Measurements from ENCODE around the gene RTN4IP1.

Gene RTN4IP1

GRCh38 chr6:106535012-106535411 is 94.3 kb downstream of the RTN4IP1 start:
- no peak overlapping the region for H2BK12ac ChIP-seq (ENCODE audit: low read length)
- H2BK120ac ChIP-seq (ENCODE audit: low read depth, low read length) = no peak overlapping the region
- no peak overlapping the region for H2AK5ac ChIP-seq (ENCODE audit: low read depth, low read length)
- no peak overlapping the region for H3K23ac ChIP-seq (ENCODE audit: low read depth, low read length, poor library complexity)
- H3K27me3 ChIP-seq (ENCODE audit: control insufficient read depth in 3 of 3, insufficient read depth in 3 of 3, low read depth in 1 of 3, low read length in 3 of 3) = peaks cover 0 to 26% (median 0%) of the 10 kb centered on the region in 3 experiments
- no peaks in the 10 kb centered on the region for H3K9me3 ChIP-seq (replicated peaks in 1 of 2; ENCODE audit: control insufficient read depth in 2 of 2, insufficient read depth in 1 of 2, low read depth in 1 of 2, low read length in 2 of 2)
- WGBS, 2 donors (ENCODE audit: extremely low coverage in 2 of 2, insufficient read length in 2 of 2, insufficient replicate concordance in 1 of 2) = no CpG with 5 or more reads among the region's 2 CpGs
- no peak overlapping the region for H4K8ac ChIP-seq (ENCODE audit: low read depth, low read length)
- no peak overlapping the region for H3K18ac ChIP-seq (ENCODE audit: low read length)
- H3K27ac ChIP-seq (replicated peaks; ENCODE audit: low read length) = no peak overlapping the region
- H3K4me2 ChIP-seq (ENCODE audit: insufficient read depth, low read length, poor library complexity, severe bottlenecking) = no peak overlapping the region
- no peaks in the 10 kb centered on the region for H3K36me3 ChIP-seq (replicated peaks in 1 of 2; ENCODE audit: control insufficient read depth in 2 of 2, insufficient read depth in 2 of 2, low read length in 2 of 2)
- no peak overlapping the region for H2BK5ac ChIP-seq (ENCODE audit: low read length)
- H3K79me1 ChIP-seq (ENCODE audit: low read depth, low read length) = no peaks in the 10 kb centered on the region
- H3K4me1 ChIP-seq (ENCODE audit: control insufficient read depth in 2 of 2, insufficient read depth in 1 of 2, low read depth in 1 of 2, low read length in 2 of 2) = peaks cover 2% of the 10 kb centered on the region in 2 donors
- H2BK15ac ChIP-seq (ENCODE audit: low read length) = no peak overlapping the region
- H3K9ac ChIP-seq (ENCODE audit: low read depth, low read length, poor library complexity) = no peak overlapping the region
- H4K91ac ChIP-seq (ENCODE audit: low read depth, low read length, poor library complexity) = no peak overlapping the region
- H3K4me3 ChIP-seq (ENCODE audit: low read length in 2 of 2) = no peak overlapping the region
- no peak overlapping the region for H3K14ac ChIP-seq (ENCODE audit: low read length)
- no peak overlapping the region for H3K4ac ChIP-seq (ENCODE audit: low read length)
- no peak overlapping the region for H2AFZ ChIP-seq (ENCODE audit: low read length)
- no peak for DNase-seq (ENCODE audit: low spot score)

GRCh38 chr6:106534564-106534982 is 94.7 kb downstream of the RTN4IP1 start:
- H3K18ac ChIP-seq (ENCODE audit: low read length) = no peak overlapping the region
- H4K91ac ChIP-seq (ENCODE audit: low read depth, low read length, poor library complexity) = no peak overlapping the region
- H2BK15ac ChIP-seq (ENCODE audit: low read length) = no peak overlapping the region
- peaks cover 0 to 26% (median 0%) of the 10 kb centered on the region in 3 experiments for H3K27me3 ChIP-seq (ENCODE audit: control insufficient read depth in 3 of 3, insufficient read depth in 3 of 3, low read depth in 1 of 3, low read length in 3 of 3)
- no peak overlapping the region for H3K23ac ChIP-seq (ENCODE audit: low read depth, low read length, poor library complexity)
- H2BK5ac ChIP-seq (ENCODE audit: low read length) = no peak overlapping the region
- no peaks in the 10 kb centered on the region for H3K36me3 ChIP-seq (replicated peaks in 1 of 2; ENCODE audit: control insufficient read depth in 2 of 2, insufficient read depth in 2 of 2, low read length in 2 of 2)
- H3K9ac ChIP-seq (ENCODE audit: low read depth, low read length, poor library complexity) = no peak overlapping the region
- no peaks in the 10 kb centered on the region for H3K9me3 ChIP-seq (replicated peaks in 1 of 2; ENCODE audit: control insufficient read depth in 2 of 2, insufficient read depth in 1 of 2, low read depth in 1 of 2, low read length in 2 of 2)
- no peak for DNase-seq (ENCODE audit: low spot score)
- H2BK120ac ChIP-seq (ENCODE audit: low read depth, low read length) = no peak overlapping the region
- peaks cover 0 to under 1% of the 10 kb centered on the region in 2 donors for H3K4me1 ChIP-seq (ENCODE audit: control insufficient read depth in 2 of 2, insufficient read depth in 1 of 2, low read depth in 1 of 2, low read length in 2 of 2)
- H3K4ac ChIP-seq (ENCODE audit: low read length) = no peak overlapping the region
- no peak overlapping the region for H3K27ac ChIP-seq (replicated peaks; ENCODE audit: low read length)
- H2AK5ac ChIP-seq (ENCODE audit: low read depth, low read length) = no peak overlapping the region
- H3K79me1 ChIP-seq (ENCODE audit: low read depth, low read length) = no peaks in the 10 kb centered on the region
- H4K8ac ChIP-seq (ENCODE audit: low read depth, low read length) = no peak overlapping the region
- no peak overlapping the region for H2AFZ ChIP-seq (ENCODE audit: low read length)
- no peak overlapping the region for H3K4me3 ChIP-seq (ENCODE audit: low read length in 2 of 2)
- H3K4me2 ChIP-seq (ENCODE audit: insufficient read depth, low read length, poor library complexity, severe bottlenecking) = no peak overlapping the region
- H2BK12ac ChIP-seq (ENCODE audit: low read length) = no peak overlapping the region
- no peak overlapping the region for H3K14ac ChIP-seq (ENCODE audit: low read length)
- WGBS, 2 donors (ENCODE audit: extremely low coverage in 2 of 2, insufficient read length in 2 of 2, insufficient replicate concordance in 1 of 2) = 100% methylated on average over 2 of the region's 2 CpGs; no CpG with 5 or more reads in 1 of the 2 donors

- H3K14ac ChIP-seq (ENCODE audit: low read length) = no peak overlapping the region
- peaks cover 0 to 31% (median 0%) of the 10 kb centered on the region in 3 experiments for H3K27me3 ChIP-seq (ENCODE audit: control insufficient read depth in 3 of 3, insufficient read depth in 3 of 3, low read depth in 1 of 3, low read length in 3 of 3)
- H3K4me1 ChIP-seq (ENCODE audit: control insufficient read depth in 2 of 2, insufficient read depth in 1 of 2, low read depth in 1 of 2, low read length in 2 of 2) = no peaks in the 10 kb centered on the region
- no peak overlapping the region for H4K91ac ChIP-seq (ENCODE audit: low read depth, low read length, poor library complexity)
- H3K4me2 ChIP-seq (ENCODE audit: insufficient read depth, low read length, poor library complexity, severe bottlenecking) = no peak overlapping the region
- no peaks in the 10 kb centered on the region for H3K79me1 ChIP-seq (ENCODE audit: low read depth, low read length)
- no peak overlapping the region for H2AK5ac ChIP-seq (ENCODE audit: low read depth, low read length)
- no peak overlapping the region for H4K8ac ChIP-seq (ENCODE audit: low read depth, low read length)
- H3K27ac ChIP-seq (replicated peaks; ENCODE audit: low read length) = no peak overlapping the region
- H3K36me3 ChIP-seq (replicated peaks in 1 of 2; ENCODE audit: control insufficient read depth in 2 of 2, insufficient read depth in 2 of 2, low read length in 2 of 2) = no peaks in the 10 kb centered on the region
- no peak overlapping the region for H2BK5ac ChIP-seq (ENCODE audit: low read length)
- no peak overlapping the region for H3K9ac ChIP-seq (ENCODE audit: low read depth, low read length, poor library complexity)
- H3K4ac ChIP-seq (ENCODE audit: low read length) = no peak overlapping the region
- no peak overlapping the region for H2BK120ac ChIP-seq (ENCODE audit: low read depth, low read length)
- no peak overlapping the region for H3K4me3 ChIP-seq (ENCODE audit: low read length in 2 of 2)
- H2BK15ac ChIP-seq (ENCODE audit: low read length) = no peak overlapping the region
- no peaks in the 10 kb centered on the region for H3K9me3 ChIP-seq (replicated peaks in 1 of 2; ENCODE audit: control insufficient read depth in 2 of 2, insufficient read depth in 1 of 2, low read depth in 1 of 2, low read length in 2 of 2)
- no peak overlapping the region for H3K18ac ChIP-seq (ENCODE audit: low read length)
- no CpG with 5 or more reads among the region's 1 CpG for WGBS, 2 donors (ENCODE audit: extremely low coverage in 2 of 2, insufficient read length in 2 of 2, insufficient replicate concordance in 1 of 2)
- no peak overlapping the region for H2AFZ ChIP-seq (ENCODE audit: low read length)
- no peak overlapping the region for H2BK12ac ChIP-seq (ENCODE audit: low read length)
- DNase-seq (ENCODE audit: low spot score) = no peak
- H3K23ac ChIP-seq (ENCODE audit: low read depth, low read length, poor library complexity) = no peak overlapping the region
Observed at GRCh38 chr6:106534004-106534403, 95.3 kb downstream of the RTN4IP1 start.

- Histone ChIP-seq H3K4me1 (ENCODE audit: control insufficient read depth in 2 of 2, insufficient read depth in 1 of 2, low read depth in 1 of 2, low read length in 2 of 2) (no peaks in the 10 kb centered on the region), H4K8ac (ENCODE audit: low read depth, low read length) (no peak overlapping the region), H2BK12ac (ENCODE audit: low read length) (no peak overlapping the region), H2BK5ac (ENCODE audit: low read length) (no peak overlapping the region), H3K27me3 (ENCODE audit: control insufficient read depth in 3 of 3, insufficient read depth in 3 of 3, low read depth in 1 of 3, low read length in 3 of 3) (peaks cover 0 to 30% (median 0%) of the 10 kb centered on the region in 3 experiments), H2BK120ac (ENCODE audit: low read depth, low read length) (no peak overlapping the region), H3K9me3 (replicated peaks in 1 of 2; ENCODE audit: control insufficient read depth in 2 of 2, insufficient read depth in 1 of 2, low read depth in 1 of 2, low read length in 2 of 2) (no peaks in the 10 kb centered on the region), H3K9ac (ENCODE audit: low read depth, low read length, poor library complexity) (no peak overlapping the region), H3K4me2 (ENCODE audit: insufficient read depth, low read length, poor library complexity, severe bottlenecking) (no peak overlapping the region), H3K4ac (ENCODE audit: low read length) (no peak overlapping the region), H2AFZ (ENCODE audit: low read length) (no peak overlapping the region), H2BK15ac (ENCODE audit: low read length) (no peak overlapping the region), H4K91ac (ENCODE audit: low read depth, low read length, poor library complexity) (no peak overlapping the region), H3K14ac (ENCODE audit: low read length) (no peak overlapping the region), H3K79me1 (ENCODE audit: low read depth, low read length) (no peaks in the 10 kb centered on the region), H3K4me3 (ENCODE audit: low read length in 2 of 2) (no peak overlapping the region), H3K23ac (ENCODE audit: low read depth, low read length, poor library complexity) (no peak overlapping the region), H3K18ac (ENCODE audit: low read length) (no peak overlapping the region), H2AK5ac (ENCODE audit: low read depth, low read length) (no peak overlapping the region), H3K36me3 (replicated peaks in 1 of 2; ENCODE audit: control insufficient read depth in 2 of 2, insufficient read depth in 2 of 2, low read length in 2 of 2) (no peaks in the 10 kb centered on the region), H3K27ac (replicated peaks; ENCODE audit: low read length) (no peak overlapping the region)
- no peak for DNase-seq (ENCODE audit: low spot score)
- no CpG with 5 or more reads among the region's 5 CpGs for WGBS, 2 donors (ENCODE audit: extremely low coverage in 2 of 2, insufficient read length in 2 of 2, insufficient replicate concordance in 1 of 2)
Observed at GRCh38 chr6:106533054-106533453, 96.2 kb downstream of the RTN4IP1 start.
